HL-60/S4 treated with retinoic acid at 250 ng/mL for 4 days and 3 days (cell line): ENCODE data around the gene IL3.

Experiments used
- in situ Hi-C: fragments of 300-500 bp; cut with MboI; formaldehyde crosslinking; loops from 2 replicates; pipeline ENCODE4 v1.7.0; 2022; ENCODE audit warnings: low sequenced_read_pairs

The IL3 gene

GRCh38 chr5:132055808-132056609 is 4.4 kb upstream of the IL3 start:
- in situ Hi-C loops = loop anchor here (25.0 kb wide), 1 partner anchor 331 kb away; no protein-coding TSS in a partner anchor

DNA sequence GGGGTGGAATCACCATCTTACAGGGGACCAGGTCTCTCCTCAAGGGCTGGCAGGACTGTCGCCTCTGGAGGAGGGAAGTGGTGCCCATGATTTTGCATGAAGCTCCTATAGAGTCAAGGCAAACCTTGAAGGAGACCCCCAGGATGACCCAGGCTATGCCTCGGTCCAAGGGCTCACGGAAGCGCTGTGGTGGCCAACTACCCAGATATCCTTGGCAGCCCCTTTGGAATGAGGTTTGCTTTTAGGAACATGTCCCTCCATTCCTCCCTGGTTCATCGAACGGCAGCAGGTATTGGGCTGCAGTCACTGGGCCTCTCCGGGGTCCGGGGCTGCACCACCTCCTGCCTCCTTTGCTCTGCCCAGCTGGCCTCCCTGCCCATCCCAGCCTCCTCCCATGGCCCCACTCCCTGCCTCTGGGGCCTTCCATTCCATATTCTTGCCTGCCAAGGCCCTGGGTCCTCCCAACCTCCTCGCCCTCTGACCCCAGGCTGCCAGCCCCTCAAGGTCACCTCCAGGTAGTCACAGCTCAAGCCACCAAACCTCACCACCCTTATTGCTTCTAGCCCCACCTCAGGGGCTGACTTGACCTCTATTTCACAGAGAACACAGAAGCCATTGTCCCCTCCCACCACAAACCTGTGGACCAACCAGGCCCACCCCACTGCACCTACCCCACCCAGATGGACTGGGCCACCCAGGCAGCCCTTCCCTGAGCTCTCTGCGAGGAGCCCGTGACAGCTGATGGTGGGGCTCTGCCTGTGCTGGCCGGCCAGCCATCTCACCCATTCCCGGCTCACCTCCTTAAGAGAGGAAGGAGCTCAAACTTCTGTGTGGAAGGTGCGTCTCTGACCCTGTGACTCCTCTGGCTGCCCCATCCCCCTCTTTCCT is 3.6 kb upstream of the IL3 start:
- in situ Hi-C loops = loop anchor here (25.0 kb wide), 1 partner anchor 330 kb away; no protein-coding TSS in a partner anchor

- in situ Hi-C loops = loop anchor here (25.0 kb wide), 1 partner anchor 330 kb away; no protein-coding TSS in a partner anchor
Measured at GRCh38 chr5:132057498-132058255, 2.8 kb upstream of the IL3 start.

DNA sequence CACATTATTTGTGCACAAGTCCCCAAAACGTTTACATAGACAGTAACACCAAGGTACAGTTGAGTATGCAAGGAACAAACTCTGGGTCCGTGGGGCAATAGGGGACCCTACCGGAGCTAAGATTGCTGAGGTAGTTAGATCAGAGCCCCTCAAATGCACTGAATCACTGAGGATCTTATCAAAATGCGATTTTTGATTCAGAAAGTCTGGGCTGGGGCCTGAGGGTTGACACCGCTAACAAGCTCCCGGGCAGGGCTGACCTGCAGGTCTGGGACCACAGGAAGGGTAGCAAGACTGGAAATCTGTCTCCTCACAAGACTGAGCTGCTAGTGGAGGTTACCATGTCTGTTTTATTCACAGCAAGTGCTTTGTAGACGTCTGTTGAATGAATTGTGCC is 1.8 kb upstream of the IL3 start:
- in situ Hi-C loops = loop anchor here (25.0 kb wide), 1 partner anchor 329 kb away; no protein-coding TSS in a partner anchor

- in situ Hi-C loops = loop anchor here (25.0 kb wide), 1 partner anchor 328 kb away; no protein-coding TSS in a partner anchor
Measured at GRCh38 chr5:132059043-132059695, 1.3 kb upstream of the IL3 start.

GRCh38 chr5:132059696-132060500 is 557 bp upstream of the IL3 start:
- in situ Hi-C loops = loop anchor here (25.0 kb wide), 1 partner anchor 327 kb away; no protein-coding TSS in a partner anchor

GRCh38 chr5:132063090-132063911 is 2.8 kb downstream of the IL3 start:
- in situ Hi-C loops = loop anchor here (25.0 kb wide), 1 partner anchor 324 kb away; no protein-coding TSS in a partner anchor

DNA sequence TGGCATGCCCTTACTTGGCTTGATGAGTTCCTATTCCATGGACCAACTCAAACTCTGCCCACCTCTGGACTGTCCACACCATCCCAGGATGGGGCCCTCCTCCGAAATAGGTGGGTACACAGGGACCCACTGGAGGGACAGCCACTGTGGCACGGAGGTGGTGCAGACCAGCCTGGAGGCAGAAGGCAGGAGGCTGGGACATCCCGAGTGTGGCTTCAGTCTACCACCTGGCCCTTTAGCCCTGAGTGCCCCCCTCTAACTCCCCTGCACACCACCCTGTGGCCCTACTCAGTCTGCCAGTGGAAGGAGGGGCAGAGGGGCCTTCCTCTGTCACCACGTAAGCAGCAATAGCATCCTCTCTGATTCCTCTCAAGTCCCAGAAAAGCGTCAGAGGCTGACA is 3.7 kb downstream of the IL3 start:
- in situ Hi-C loops = loop anchor here (25.0 kb wide), 1 partner anchor 323 kb away; no protein-coding TSS in a partner anchor

GRCh38 chr5:132064738-132065331 is 4.4 kb downstream of the IL3 start:
- in situ Hi-C loops = loop anchor here (25.0 kb wide), 1 partner anchor 322 kb away; no protein-coding TSS in a partner anchor

DNA sequence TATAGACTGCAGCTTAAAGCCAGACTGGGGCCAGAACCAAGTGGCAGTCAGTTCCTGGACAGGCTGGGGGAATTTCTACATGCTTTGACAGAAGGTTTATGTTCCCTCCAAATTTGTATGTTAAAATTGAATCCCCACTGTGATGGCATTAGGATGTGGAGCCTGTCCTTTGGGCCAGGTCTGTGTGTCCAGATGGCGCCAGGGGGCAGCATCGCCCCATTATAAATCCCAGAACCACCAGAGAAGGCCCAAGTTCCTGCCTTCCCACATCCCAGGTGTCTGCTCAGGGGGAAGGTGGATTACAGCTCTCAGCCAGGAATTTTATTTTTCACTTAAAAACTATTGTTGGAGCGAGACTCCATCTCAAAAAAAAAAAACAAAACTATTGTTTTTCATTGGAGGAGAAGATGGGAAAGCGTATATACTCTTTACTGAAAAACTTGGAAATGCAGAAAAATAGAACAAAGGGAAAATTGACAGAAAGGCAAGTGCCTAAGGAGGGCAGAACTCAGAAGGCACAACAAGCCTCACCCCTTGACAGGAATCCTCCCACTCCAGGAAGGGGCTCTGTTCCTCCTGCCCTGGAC is 5.0 kb downstream of the IL3 start:
- in situ Hi-C loops = loop anchor here (25.0 kb wide), 1 partner anchor 322 kb away; no protein-coding TSS in a partner anchor

DNA sequence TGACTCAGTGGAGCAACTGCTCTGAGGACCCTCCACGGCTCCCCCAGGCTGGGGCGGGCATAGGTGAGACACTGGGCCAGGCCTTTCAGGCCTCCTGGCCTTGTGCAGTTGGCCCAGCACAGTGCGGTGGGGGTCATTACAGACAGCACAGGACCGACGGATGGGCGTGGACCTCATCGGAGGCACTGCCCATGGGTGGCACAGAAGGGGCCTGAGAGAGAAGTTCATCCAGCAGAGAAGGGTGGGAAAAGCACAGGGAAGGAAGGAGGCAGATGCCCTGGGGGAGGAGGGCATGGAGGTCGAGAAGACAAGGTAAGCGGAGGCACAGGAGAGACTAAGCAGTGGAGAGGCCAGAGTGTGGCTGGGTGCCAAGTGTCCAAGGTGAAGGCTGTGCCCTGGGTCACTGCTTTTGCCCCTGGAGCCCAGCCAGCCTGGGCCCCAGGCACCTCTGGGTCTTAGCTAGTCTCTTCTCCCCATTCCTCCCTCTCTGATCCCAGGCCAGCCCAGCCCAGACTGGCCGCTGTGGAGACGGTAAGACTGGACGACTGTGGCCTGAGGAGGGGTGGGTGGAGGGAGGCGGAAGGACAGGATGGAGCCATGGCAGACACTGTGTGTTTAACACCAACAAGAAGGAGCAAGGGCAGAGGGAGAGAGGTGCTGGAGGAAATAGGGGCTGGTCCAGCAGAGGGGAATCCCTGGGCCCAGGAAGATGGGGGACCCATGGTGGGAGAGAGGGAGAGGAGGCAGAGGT is 5.7 kb downstream of the IL3 start:
- in situ Hi-C loops = loop anchor here (25.0 kb wide), 1 partner anchor 321 kb away; no protein-coding TSS in a partner anchor

DNA sequence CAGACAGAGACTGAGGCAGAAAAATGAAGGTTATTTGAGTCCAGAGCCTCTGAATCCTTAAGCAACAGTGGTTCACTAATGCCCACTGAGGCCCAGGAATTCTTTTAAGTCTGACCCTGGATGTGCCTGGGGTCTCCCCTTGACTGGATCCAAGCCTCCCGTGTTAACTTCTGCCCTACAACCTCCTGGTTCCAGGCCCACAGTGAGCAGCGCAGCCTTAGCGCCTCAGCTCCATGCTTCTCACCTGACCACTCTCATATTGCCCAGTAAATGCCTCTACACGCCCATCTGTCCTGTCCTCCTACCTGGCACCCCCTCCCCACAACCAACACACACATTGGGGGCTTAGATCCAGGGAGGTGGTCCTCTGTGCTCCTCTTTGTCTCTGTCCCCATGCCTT is 6.4 kb downstream of the IL3 start:
- in situ Hi-C loops = loop anchor here (25.0 kb wide), 1 partner anchor 320 kb away; no protein-coding TSS in a partner anchor

GRCh38 chr5:132067451-132067850 is 7.0 kb downstream of the IL3 start:
- in situ Hi-C loops = loop anchor here (25.0 kb wide), 1 partner anchor 320 kb away; no protein-coding TSS in a partner anchor

GRCh38 chr5:132067941-132068808 is 7.7 kb downstream of the IL3 start:
- in situ Hi-C loops = loop anchor here (25.0 kb wide), 1 partner anchor 319 kb away; no protein-coding TSS in a partner anchor

GRCh38 chr5:132069561-132069960 is 9.1 kb downstream of the IL3 start:
- in situ Hi-C loops = loop anchor here (25.0 kb wide), 1 partner anchor 318 kb away; no protein-coding TSS in a partner anchor
